Measurements from ENCODE around the gene RBBP8NL. TPM values are rescaled to one million over a fixed set of nuclear protein-coding genes. Genes with fewer than 3 reads are reported as not detected.

RBBP8NL gene
- polyA plus RNA-seq, 6 donors from 2014 or later, result not detected

DNA sequence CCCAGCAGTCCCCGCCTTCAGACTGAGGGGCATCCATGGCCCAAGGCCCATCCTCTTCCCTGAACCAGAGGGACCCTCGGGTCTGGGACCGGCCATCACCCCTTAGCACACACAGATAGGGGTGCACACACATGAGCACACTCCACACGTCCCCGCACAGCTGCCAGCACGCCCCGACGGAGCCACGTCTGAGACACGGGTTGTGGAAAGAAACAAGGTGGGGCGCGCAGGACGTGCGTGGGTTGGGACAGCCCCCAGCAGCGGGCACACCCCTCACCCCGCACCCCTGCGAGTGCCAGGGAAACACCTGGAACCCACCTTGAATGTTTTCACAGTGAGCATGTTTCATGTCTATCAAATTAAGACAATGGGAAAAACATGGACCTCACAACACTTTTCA is 42.0 kb upstream of the RBBP8NL start:
- Mint-ChIP-seq H3K36me3 (no peaks in the 10 kb centered on the region), H3K9me3 (no peaks in the 10 kb centered on the region), H3K27ac (no peak overlapping the region), H3K4me3 (no peak overlapping the region), H3K27me3 (peaks cover 17 to 44% (median 25%) of the 10 kb centered on the region in 3 donors), H3K4me1 (no peaks in the 10 kb centered on the region)
- no peak for ATAC-seq (ENCODE audit: low read depth in 2 of 2)
- no peak for DNase-seq

DNA sequence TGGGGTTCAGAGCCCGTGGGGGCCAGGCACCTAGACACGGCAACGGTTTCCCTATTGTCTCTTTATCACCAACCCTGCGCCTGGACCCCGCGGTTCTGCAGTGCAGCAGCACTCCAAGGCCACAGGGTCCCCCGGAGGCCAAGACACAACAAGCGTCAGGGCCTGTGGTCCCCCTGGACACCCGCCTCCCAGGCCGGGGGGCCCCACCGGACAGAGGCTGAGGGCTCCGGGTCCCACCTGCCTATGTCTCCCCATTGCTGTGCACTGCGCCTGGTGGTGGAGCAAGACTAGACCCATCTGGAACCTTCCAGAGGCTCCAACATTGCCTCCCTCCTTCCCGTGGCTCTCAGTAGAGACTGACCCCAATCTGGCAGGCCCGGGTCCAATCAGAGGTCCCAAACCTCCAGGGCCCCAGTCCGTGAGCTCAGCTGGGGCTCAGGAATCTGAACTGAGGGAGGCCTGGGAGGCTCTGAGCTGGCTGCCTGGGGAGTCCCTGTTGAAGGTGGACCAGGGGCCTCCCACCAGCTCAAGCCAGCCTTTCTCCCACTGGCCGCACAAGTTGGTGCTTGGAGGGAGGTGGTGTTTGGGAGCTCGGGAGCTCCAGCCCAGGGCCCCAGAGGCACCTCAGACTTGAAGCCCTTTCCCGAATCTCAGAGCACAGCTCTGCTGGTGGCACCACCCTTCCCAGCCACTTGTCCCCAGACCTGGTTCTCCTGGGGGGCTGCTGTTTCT is 39.6 kb upstream of the RBBP8NL start:
- Mint-ChIP-seq H3K4me1 (no peaks in the 10 kb centered on the region), H3K9me3 (no peaks in the 10 kb centered on the region), H3K27ac (no peak overlapping the region), H3K36me3 (no peaks in the 10 kb centered on the region), H3K27me3 (peaks cover 8 to 28% (median 15%) of the 10 kb centered on the region in 3 donors), H3K4me3 (no peak overlapping the region)
- DNase-seq (no peak), ATAC-seq (ENCODE audit: low read depth in 2 of 2) (no peak)

- no peak overlapping the region for H3K27ac Mint-ChIP-seq
Observed at GRCh38 chr20:62466072-62466760, 38.9 kb upstream of the RBBP8NL start.

DNA sequence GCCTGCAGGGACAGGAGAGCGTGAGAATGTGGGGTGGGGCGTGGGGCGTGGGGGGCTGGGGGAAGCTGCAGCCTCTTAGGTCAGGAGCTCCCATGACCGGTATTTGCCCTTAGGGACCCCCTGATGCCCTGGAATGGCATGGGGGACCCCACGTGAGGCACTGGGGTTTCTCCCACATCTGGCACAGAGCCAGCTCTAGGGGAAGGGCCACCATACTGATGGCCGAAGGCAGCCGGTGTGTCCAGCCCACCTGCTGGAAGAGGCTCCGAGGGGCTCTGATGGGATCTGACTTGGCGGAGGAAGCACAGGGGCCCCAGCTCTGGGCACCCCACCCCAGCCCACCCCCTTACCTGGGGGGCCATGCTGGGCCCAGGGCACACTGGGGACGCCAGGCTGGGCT is 37.7 kb upstream of the RBBP8NL start:
- no peak for ATAC-seq (ENCODE audit: low read depth in 2 of 2)
- Mint-ChIP-seq H3K36me3 (no peaks in the 10 kb centered on the region), H3K27me3 (peaks cover 1 to 32% (median 5%) of the 10 kb centered on the region in 3 donors), H3K9me3 (no peaks in the 10 kb centered on the region), H3K27ac (no peak overlapping the region), H3K4me3 (no peak overlapping the region), H3K4me1 (no peaks in the 10 kb centered on the region)
- DNase-seq, result no peak

More at GRCh38 chr20:62466072-62466760, 38.9 kb upstream of the RBBP8NL start:
- Mint-ChIP-seq H3K4me1 (no peaks in the 10 kb centered on the region), H3K27me3 (peaks cover 6 to 31% (median 11%) of the 10 kb centered on the region in 3 donors), H3K4me3 (no peak overlapping the region), H3K9me3 (no peaks in the 10 kb centered on the region), H3K36me3 (no peaks in the 10 kb centered on the region)
- ATAC-seq (ENCODE audit: low read depth in 2 of 2) (no peak), DNase-seq (no peak)

- H3K36me3 Mint-ChIP-seq, result no peaks in the 10 kb centered on the region
- H3K4me1 Mint-ChIP-seq, result no peaks in the 10 kb centered on the region
- no peaks in the 10 kb centered on the region for H3K9me3 Mint-ChIP-seq
- H3K4me3 Mint-ChIP-seq, result no peak overlapping the region
- DNase-seq (no peak), ATAC-seq (ENCODE audit: low read depth in 2 of 2) (no peak)
- H3K27me3 Mint-ChIP-seq, result peaks cover 0 to 26% (median 0%) of the 10 kb centered on the region in 3 donors
- no peak overlapping the region for H3K27ac Mint-ChIP-seq
Observed at GRCh38 chr20:62464425-62464770, 37.1 kb upstream of the RBBP8NL start.

- H3K27ac Mint-ChIP-seq, result no peak overlapping the region
- DNase-seq (no peak), ATAC-seq (ENCODE audit: low read depth in 2 of 2) (no peak)
- no peaks in the 10 kb centered on the region for H3K4me1 Mint-ChIP-seq
- peaks cover 0 to 23% (median 0%) of the 10 kb centered on the region in 3 donors for H3K27me3 Mint-ChIP-seq
- no peaks in the 10 kb centered on the region for H3K9me3 Mint-ChIP-seq
- H3K36me3 Mint-ChIP-seq, result no peaks in the 10 kb centered on the region
- no peak overlapping the region for H3K4me3 Mint-ChIP-seq
Observed at GRCh38 chr20:62463651-62464424, 36.5 kb upstream of the RBBP8NL start.

DNA sequence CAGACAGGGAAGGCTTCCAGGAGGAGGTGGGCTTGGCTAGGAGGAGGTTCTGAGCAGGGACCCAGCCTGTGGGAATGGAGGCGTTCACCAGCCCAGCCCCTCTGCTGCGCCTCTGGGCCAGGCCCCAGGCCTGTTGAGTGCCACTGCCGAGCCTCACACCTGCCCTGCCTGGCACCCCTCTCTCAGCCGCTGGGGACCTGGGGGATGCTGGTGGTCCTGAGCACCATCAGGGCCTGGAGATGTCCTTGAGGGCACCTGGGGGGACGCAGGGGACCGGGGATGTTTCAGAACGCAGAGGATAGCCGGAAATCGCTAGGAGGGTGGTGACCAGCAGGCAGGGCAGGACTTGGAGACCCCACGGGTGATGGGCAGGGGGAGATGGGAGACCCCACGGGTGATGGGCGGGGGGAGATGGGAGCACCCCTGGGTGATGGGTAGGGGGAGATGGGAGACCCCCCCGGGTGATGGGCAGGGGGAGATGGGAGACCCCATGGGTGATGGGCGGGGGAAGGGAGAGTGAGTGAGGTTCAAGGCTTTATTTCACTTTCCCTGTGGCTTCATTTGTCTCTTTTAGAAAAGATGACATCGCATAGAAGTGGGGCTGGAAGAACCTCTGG is 35.7 kb upstream of the RBBP8NL start:
- no peak overlapping the region for H3K27ac Mint-ChIP-seq
- H3K36me3 Mint-ChIP-seq, result no peaks in the 10 kb centered on the region
- no peaks in the 10 kb centered on the region for H3K9me3 Mint-ChIP-seq
- peaks cover 0 to 23% (median 3%) of the 10 kb centered on the region in 3 donors for H3K27me3 Mint-ChIP-seq
- no peak for DNase-seq
- no peaks in the 10 kb centered on the region for H3K4me1 Mint-ChIP-seq
- no peak for ATAC-seq (ENCODE audit: low read depth in 2 of 2)
- H3K4me3 Mint-ChIP-seq, result no peak overlapping the region

GRCh38 chr20:62461834-62462233 is 34.5 kb upstream of the RBBP8NL start:
- no peaks in the 10 kb centered on the region for H3K4me1 Mint-ChIP-seq
- no peaks in the 10 kb centered on the region for H3K9me3 Mint-ChIP-seq

GRCh38 chr20:62461157-62461556 is 33.8 kb upstream of the RBBP8NL start:
- H3K27ac Mint-ChIP-seq, result no peak overlapping the region
- DNase-seq (no peak), ATAC-seq (ENCODE audit: low read depth in 2 of 2) (no peak)
- peaks cover 2 to 38% (median 17%) of the 10 kb centered on the region in 3 donors for H3K27me3 Mint-ChIP-seq
- no peaks in the 10 kb centered on the region for H3K9me3 Mint-ChIP-seq
- no peak overlapping the region for H3K4me3 Mint-ChIP-seq
- no peaks in the 10 kb centered on the region for H3K36me3 Mint-ChIP-seq
- H3K4me1 Mint-ChIP-seq, result no peaks in the 10 kb centered on the region

More at GRCh38 chr20:62461834-62462233, 34.5 kb upstream of the RBBP8NL start:
- ATAC-seq (ENCODE audit: low read depth in 2 of 2) (no peak), DNase-seq (no peak)
- Mint-ChIP-seq H3K27ac (no peak overlapping the region), H3K36me3 (no peaks in the 10 kb centered on the region), H3K27me3 (peaks cover 0 to 32% (median 13%) of the 10 kb centered on the region in 3 donors), H3K4me3 (no peak overlapping the region)

DNA sequence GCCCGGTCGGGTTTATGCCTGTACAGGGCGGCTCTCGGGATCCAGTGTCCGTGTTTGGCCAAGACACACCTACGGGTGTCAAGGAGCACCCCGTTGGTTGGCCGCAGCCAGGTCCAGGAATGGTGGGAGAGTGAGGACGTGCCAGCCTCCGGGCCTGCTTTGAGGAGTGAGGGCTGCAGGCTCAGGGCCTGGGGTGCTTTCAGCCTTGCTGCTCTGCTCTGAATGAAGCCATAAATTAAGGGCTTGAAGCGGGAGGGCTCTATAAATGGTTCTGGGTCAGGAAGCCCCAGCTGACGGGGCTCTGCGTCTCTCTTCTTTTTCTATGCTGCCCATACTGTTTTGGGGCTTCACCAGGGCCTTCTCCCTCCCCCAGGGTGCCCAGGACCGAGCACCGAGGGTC is 33.3 kb upstream of the RBBP8NL start:
- DNase-seq (no peak), ATAC-seq (ENCODE audit: low read depth in 2 of 2) (no peak)
- Mint-ChIP-seq H3K4me1 (no peaks in the 10 kb centered on the region), H3K36me3 (no peaks in the 10 kb centered on the region), H3K9me3 (no peaks in the 10 kb centered on the region), H3K4me3 (no peak overlapping the region), H3K27me3 (peaks cover 3 to 41% (median 22%) of the 10 kb centered on the region in 3 donors), H3K27ac (no peak overlapping the region)

- H3K4me1 Mint-ChIP-seq, result no peaks in the 10 kb centered on the region
- H3K36me3 Mint-ChIP-seq, result no peaks in the 10 kb centered on the region
- no peak overlapping the region for H3K4me3 Mint-ChIP-seq
Observed at GRCh38 chr20:62459488-62459887, 32.1 kb upstream of the RBBP8NL start.

DNA sequence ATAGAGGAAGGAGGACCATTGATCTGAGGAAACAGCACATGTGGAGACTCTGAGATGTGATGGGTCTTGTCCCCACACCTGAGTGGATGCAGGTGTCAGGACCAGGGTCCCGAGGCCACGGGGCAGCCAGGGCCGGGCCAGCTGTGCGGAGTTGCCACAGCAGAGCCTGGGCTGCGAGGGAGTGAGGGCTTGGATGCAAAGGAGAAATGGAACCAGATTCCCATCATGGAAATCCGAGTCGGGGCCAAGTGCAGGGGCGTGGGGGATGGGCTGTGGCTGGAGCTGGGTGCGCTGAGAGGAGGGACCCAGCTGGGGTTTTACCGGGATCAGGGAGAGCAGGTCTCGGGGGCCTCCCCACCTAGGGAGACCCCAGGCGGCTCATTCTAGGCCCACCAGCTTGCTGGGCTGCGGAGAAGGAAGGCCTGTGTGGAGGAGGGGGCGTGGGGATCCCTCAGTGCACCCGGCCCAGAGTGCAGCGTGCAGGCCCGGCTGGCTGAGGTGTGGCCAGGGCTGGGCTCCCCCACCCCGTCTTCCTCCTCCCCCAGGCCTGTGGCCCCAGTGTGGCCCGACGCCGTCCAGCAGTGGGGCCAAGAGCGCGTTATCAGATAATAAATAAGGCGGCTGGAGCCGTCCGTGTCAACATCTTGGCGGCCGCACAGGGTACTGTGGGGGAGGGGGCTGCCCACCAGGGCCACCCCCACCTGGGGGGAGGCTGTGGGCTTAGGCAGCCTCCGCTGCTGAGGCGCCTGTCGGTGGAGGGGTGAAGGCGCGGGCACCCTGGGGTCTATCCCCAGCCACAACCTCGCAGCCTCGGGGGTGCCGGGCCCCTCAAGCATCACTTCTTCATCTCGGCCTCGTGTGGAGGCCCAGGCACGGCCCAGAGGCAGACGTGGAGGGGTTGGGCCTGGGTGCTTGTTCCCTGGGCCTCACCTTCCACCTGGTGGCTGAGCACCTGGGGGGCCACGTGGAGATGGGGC is 31.2 kb upstream of the RBBP8NL start:
- DNase-seq (no peak), ATAC-seq (ENCODE audit: low read depth in 2 of 2) (no peak)
- H3K36me3 Mint-ChIP-seq, result no peaks in the 10 kb centered on the region
- peak overlapping the region in 1 of 6 donors; percentile 80 for H3K27ac Mint-ChIP-seq
- H3K9me3 Mint-ChIP-seq, result no peaks in the 10 kb centered on the region
- peaks cover 3 to 56% (median 29%) of the 10 kb centered on the region in 3 donors for H3K27me3 Mint-ChIP-seq
- H3K4me3 Mint-ChIP-seq, result no peak overlapping the region
- H3K4me1 Mint-ChIP-seq, result no peaks in the 10 kb centered on the region

More at GRCh38 chr20:62459488-62459887, 32.1 kb upstream of the RBBP8NL start:
- DNase-seq, result no peak
- no peak for ATAC-seq (ENCODE audit: low read depth in 2 of 2)
- no peaks in the 10 kb centered on the region for H3K9me3 Mint-ChIP-seq
- H3K27me3 Mint-ChIP-seq, result peaks cover 3 to 50% (median 29%) of the 10 kb centered on the region in 3 donors
- peak overlapping the region in 1 of 6 donors; percentile 63 for H3K27ac Mint-ChIP-seq

Measured in naive B cell (primary cell).